Sigmoid colon (tissue), 7 donors: ENCODE measurements around the gene INPP5F. TPM values are rescaled to one million over a fixed set of nuclear protein-coding genes. Genes with fewer than 3 reads are reported as not detected.

Experiments
- DNase-seq: peaks from one replicate; pipeline ENCODE4 v3.0.0-alpha.2; 2019
- H3K27ac ChIP-seq, 4 donors: fragments of 200-600 bp; sonication (generic); one replicate each; pipeline ENCODE4 v1.5.1; 2016 to 2019; ENCODE audit warnings: mild to moderate bottlenecking in 1 of 4
- H3K27me3 ChIP-seq, 3 donors: fragments of 200-600 bp; sonication (generic); one replicate each; pipeline ENCODE4 v1.5.1; 2019; ENCODE audit warnings: mild to moderate bottlenecking in 1 of 3
- H3K36me3 ChIP-seq, 4 donors: fragments of 200-600 bp; sonication (generic); one replicate each; pipeline ENCODE4 v1.5.1; 2016 to 2019
- H3K4me1 ChIP-seq, 4 donors: fragments of 200-600 bp; sonication (generic); one replicate each; pipeline ENCODE4 v1.5.1; 2017 to 2019
- H3K4me3 ChIP-seq, 4 donors: fragments of 200-600 bp; sonication (generic); one replicate each; pipeline ENCODE4 v1.5.1; 2017 to 2019; ENCODE audit warnings: mild to moderate bottlenecking in 2 of 4, moderate library complexity in 1 of 4
- H3K9me3 ChIP-seq, 4 donors: fragments of 200-600 bp in 3 of 4; sonication (generic) in 3 of 4; one replicate each; pipeline versions ENCODE4 v1.5.1 to v1.6.1; 2013 to 2019
- EP300 ChIP-seq, 4 donors: sonication (generic); formaldehyde crosslinking; IDR thresholded peaks; one replicate each; pipeline ENCODE4 v1.6.1; 2017; ENCODE audit warnings: antibody characterized with exemption in 4 of 4
- POLR2A ChIP-seq, 2 donors: fragments of 450-650 bp; IDR thresholded peaks; one replicate each; pipeline ENCODE4 v1.6.1; 2016; ENCODE audit warnings: antibody characterized with exemption in 2 of 2, mild to moderate bottlenecking in 2 of 2, moderate library complexity in 2 of 2
- POLR2AphosphoS5 ChIP-seq, 4 donors: sonication (generic); formaldehyde crosslinking; IDR thresholded peaks; one replicate each; pipeline ENCODE4 v1.6.1; 2017; ENCODE audit warnings: antibody characterized with exemption in 4 of 4
- WGBS, 2 donors: extraction: QIAGEN DNeasy Blood & Tissue Kit; methylation state at CpG; one replicate each; pipeline ENCODE4 v1.1.7; 2013; 5-methylcytosine and 5-hydroxymethylcytosine counted together
- intact Hi-C: fragments of 100-400 bp; cut with DNase I; formaldehyde crosslinking; loops from one replicate; pipeline ENCODE4 v1.15.1; 2023
- polyA plus RNA-seq, 3 donors: library from polyadenylated mRNA; stranded (reverse); fragments of 200-250 nt; gene quantifications; one replicate each; pipeline ENCODE4 v1.2.3, GENCODE V29; 2013
- total RNA-seq, 4 donors: library from RNA; depleted of rRNA; stranded (reverse); fragments of >200 nt; gene quantifications; one replicate each; pipeline ENCODE4 v1.1.0, GENCODE V29; 2016
- TF ChIP-seq, protein P1 (sequence below), 4 experiments: fragments of 450-650 bp in 3 of 4; fragments of 200-600 bp in 1 of 4; IDR thresholded peaks; one replicate each; pipeline ENCODE4 v1.5.1; 2016 to 2019; ENCODE audit warnings: antibody characterized with exemption in 4 of 4, mild to moderate bottlenecking in 3 of 4, moderate library complexity in 2 of 4
- donor health status: healthy with polysubstance abuse.
- donor health status: Bipolar disorder and iron deficiency.
- donor health status: healthy.

Gene INPP5F, protein sequence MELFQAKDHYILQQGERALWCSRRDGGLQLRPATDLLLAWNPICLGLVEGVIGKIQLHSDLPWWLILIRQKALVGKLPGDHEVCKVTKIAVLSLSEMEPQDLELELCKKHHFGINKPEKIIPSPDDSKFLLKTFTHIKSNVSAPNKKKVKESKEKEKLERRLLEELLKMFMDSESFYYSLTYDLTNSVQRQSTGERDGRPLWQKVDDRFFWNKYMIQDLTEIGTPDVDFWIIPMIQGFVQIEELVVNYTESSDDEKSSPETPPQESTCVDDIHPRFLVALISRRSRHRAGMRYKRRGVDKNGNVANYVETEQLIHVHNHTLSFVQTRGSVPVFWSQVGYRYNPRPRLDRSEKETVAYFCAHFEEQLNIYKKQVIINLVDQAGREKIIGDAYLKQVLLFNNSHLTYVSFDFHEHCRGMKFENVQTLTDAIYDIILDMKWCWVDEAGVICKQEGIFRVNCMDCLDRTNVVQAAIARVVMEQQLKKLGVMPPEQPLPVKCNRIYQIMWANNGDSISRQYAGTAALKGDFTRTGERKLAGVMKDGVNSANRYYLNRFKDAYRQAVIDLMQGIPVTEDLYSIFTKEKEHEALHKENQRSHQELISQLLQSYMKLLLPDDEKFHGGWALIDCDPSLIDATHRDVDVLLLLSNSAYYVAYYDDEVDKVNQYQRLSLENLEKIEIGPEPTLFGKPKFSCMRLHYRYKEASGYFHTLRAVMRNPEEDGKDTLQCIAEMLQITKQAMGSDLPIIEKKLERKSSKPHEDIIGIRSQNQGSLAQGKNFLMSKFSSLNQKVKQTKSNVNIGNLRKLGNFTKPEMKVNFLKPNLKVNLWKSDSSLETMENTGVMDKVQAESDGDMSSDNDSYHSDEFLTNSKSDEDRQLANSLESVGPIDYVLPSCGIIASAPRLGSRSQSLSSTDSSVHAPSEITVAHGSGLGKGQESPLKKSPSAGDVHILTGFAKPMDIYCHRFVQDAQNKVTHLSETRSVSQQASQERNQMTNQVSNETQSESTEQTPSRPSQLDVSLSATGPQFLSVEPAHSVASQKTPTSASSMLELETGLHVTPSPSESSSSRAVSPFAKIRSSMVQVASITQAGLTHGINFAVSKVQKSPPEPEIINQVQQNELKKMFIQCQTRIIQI
- total RNA-seq (10 to 100 TPM; 16.0 to 22.2 (median 19.2) TPM), polyA plus RNA-seq (1 to 10 TPM; 4.4 to 7.7 (median 6.6) TPM)

DNA sequence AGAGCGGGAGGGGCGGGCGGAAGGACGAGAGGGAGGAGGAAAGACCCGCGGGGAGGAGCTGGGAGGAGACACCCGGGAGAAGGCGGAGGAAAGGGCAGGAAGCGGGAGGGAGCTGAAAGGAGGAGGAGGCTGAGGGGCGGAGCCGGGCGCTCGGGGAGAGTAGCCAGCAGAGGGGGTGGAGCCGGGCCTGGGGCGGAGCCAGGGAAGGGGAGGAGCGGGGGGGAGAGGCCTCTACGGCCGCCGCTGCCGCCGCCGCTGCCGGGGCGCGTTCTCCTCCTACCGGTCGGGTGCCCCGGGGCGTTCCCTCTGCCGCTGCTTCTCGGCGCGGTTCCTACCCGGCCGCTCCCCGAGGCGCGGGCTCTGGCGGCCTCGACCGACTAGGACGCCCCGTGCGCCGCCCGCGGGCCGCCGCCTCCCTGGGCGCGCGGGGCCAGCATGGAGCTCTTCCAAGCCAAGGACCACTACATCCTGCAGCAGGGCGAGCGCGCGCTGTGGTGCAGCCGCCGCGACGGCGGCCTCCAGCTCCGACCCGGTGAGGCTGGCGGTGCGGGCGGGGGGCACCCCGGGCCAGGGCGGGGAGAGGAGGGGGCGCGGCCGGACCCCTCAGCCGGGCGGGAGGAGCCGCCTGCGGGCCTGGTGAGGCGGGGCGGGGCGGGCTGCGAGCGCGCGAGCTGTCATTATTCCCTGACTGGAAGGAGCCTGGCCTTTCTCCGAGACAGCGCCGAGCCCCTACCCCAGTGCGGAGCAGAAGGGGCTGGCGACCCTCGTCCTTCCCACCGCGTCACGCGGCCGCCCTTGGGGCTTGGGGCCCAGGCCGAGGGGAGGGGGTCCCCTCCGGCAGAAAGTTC, at the start of gene INPP5F:
Gene INPP5F (plus strand): TSS at position 223 of the 848 bp plus-strand sequence. CDS start 213 bp downstream, at position 436.
- DNase-seq, result peak; percentile 100
- Histone ChIP-seq H3K9me3 (no peaks in the 10 kb centered on the region), H3K36me3 (no peaks in the 10 kb centered on the region), H3K4me3 (peak within 1 kb of the TSS; percentile 73 to 98 (median 88)), H3K27me3 (no peaks in the 10 kb centered on the region), H3K4me1 (peaks cover 0 to 33% (median 29%) of the 10 kb centered on the region in 4 donors), H3K27ac (peak within 1 kb of the TSS; percentile 92 to 98 (median 94))
- TF ChIP-seq POLR2A (IDR thresholded peaks at IDR 0.05), result no peak
- TF ChIP-seq POLR2AphosphoS5 (IDR thresholded peaks at IDR 0.05), result peak in 2 of 4 donors; percentile 7 to 62
- TF ChIP-seq, protein P1, sequence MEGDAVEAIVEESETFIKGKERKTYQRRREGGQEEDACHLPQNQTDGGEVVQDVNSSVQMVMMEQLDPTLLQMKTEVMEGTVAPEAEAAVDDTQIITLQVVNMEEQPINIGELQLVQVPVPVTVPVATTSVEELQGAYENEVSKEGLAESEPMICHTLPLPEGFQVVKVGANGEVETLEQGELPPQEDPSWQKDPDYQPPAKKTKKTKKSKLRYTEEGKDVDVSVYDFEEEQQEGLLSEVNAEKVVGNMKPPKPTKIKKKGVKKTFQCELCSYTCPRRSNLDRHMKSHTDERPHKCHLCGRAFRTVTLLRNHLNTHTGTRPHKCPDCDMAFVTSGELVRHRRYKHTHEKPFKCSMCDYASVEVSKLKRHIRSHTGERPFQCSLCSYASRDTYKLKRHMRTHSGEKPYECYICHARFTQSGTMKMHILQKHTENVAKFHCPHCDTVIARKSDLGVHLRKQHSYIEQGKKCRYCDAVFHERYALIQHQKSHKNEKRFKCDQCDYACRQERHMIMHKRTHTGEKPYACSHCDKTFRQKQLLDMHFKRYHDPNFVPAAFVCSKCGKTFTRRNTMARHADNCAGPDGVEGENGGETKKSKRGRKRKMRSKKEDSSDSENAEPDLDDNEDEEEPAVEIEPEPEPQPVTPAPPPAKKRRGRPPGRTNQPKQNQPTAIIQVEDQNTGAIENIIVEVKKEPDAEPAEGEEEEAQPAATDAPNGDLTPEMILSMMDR (IDR thresholded peaks at IDR 0.05), result peak in 1 of 4 experiments; percentile 46
- 1% methylated on average over 95 of the region's 95 CpGs for WGBS, 2 donors
- intact Hi-C loops, result loop anchor here (5.0 kb wide), 1 partner anchor 119 kb away; no protein-coding TSS in a partner anchor

DNA sequence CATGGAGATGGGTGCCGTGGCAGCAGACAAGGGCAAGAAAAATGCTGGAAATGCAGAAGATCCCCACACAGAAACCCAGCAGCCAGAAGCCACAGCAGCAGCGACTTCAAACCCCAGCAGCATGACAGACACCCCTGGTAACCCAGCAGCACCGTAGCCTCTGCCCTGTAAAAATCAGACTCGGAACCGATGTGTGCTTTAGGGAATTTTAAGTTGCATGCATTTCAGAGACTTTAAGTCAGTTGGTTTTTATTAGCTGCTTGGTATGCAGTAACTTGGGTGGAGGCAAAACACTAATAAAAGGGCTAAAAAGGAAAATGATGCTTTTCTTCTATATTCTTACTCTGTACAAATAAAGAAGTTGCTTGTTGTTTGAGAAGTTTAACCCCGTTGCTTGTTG, 48.7 kb upstream of the INPP5F start:
- peak overlapping the region in 1 of 4 donors; percentile 83 for H3K27ac ChIP-seq
- intact Hi-C loops, result no loop called here
- H3K4me3 ChIP-seq, result no peak overlapping the region
- no peak for DNase-seq
- peaks cover 21 to 59% (median 35%) of the 10 kb centered on the region in 4 donors for H3K36me3 ChIP-seq
- TF ChIP-seq, protein P1 (IDR thresholded peaks at IDR 0.05), result no peak
- TF ChIP-seq POLR2AphosphoS5 (IDR thresholded peaks at IDR 0.05), result peak in 1 of 4 donors; percentile 1
- 90 to 96% methylated on average over 6 of the region's 6 CpGs for WGBS, 2 donors
- H3K9me3 ChIP-seq, result no peaks in the 10 kb centered on the region
- H3K4me1 ChIP-seq, result peaks cover 0 to 59% (median 33%) of the 10 kb centered on the region in 4 donors
- H3K27me3 ChIP-seq, result no peaks in the 10 kb centered on the region

DNA sequence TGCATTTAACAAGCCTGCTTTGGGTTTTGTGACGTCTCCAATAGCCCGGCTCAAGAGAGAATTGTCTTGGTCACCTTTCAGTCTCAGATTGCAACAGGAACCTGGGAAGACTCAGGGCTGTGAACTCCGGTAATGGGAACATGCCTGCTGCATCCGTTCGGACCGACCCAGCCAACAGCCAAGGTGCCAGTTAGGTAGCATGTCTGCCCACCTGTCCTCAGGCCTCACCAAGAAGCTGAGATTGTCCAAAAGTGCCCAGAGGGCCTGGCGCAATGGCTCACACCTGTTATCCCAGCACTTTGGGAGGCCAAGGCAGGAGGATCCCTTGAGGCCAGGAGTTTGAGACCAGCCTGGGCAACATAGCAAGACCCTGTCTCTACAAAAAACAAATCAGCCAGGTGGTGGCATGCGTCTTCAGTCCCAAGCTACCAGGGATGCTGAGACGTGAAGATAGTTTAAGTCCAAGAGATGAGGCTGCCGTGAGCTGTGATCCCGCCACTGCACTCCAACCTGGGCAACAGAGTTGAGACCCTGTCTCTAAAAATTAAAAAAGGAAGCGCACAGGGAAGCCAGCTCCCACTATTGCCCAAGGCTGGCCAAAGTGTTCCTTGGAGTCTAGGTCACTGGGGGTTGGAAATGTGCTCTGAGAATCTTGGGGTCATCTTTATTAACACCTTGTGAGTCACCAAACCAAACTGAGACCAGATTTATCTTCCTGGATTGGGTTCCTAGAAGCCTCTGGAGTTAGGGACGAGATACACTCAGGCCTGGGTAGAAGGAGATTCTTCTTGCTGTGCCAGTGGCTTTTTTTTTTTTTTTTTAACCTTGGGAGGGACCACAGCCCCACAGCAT, 47.7 kb upstream of the INPP5F start:
- DNase-seq, result no peak
- TF ChIP-seq POLR2A (IDR thresholded peaks at IDR 0.05) (no peak), EP300 (IDR thresholded peaks at IDR 0.05) (no peak), POLR2AphosphoS5 (IDR thresholded peaks at IDR 0.05) (no peak)
- TF ChIP-seq, protein P1 (IDR thresholded peaks at IDR 0.05), result no peak
- intact Hi-C loops, result no loop called here
- peaks cover 11 to 49% (median 25%) of the 10 kb centered on the region in 4 donors for H3K36me3 ChIP-seq
- H3K27ac ChIP-seq, result peak overlapping the region; percentile 66 to 83 (median 72)
- 95% methylated on average over 13 of the region's 13 CpGs for WGBS, 2 donors
- no peaks in the 10 kb centered on the region for H3K27me3 ChIP-seq
- no peak overlapping the region for H3K4me3 ChIP-seq
- H3K9me3 ChIP-seq, result no peaks in the 10 kb centered on the region
- H3K4me1 ChIP-seq, result peaks cover 0 to 55% (median 32%) of the 10 kb centered on the region in 4 donors
